HepG2 (cell line): ENCODE data around the gene EXOC7. TPM values are rescaled to one million over a fixed set of nuclear protein-coding genes. Genes with fewer than 3 reads are reported as not detected.
A peak's percentile ranks its signal among the peaks of the same experiment; 100 is the strongest.

Source experiments
- AGO1 ChIP-seq: fragments of 200-400 bp; formaldehyde crosslinking; IDR thresholded peaks from 2 replicates; pipeline ENCODE4 v1.6.1; 2017; ENCODE audit warnings: mild to moderate bottlenecking, low read depth, low read length, moderate library complexity; ENCODE audit not compliant: poor library complexity, severe bottlenecking
- BHLHE40 ChIP-seq: IDR thresholded peaks from 2 replicates; pipeline ENCODE4 v1.6.1; 2011; ENCODE audit warnings: low read length, improper control_type of control experiment
- GABPA ChIP-seq, 2 experiments: IDR thresholded peaks; 2 replicates each; pipeline ENCODE4 v1.6.1; 2011 to 2016; ENCODE audit warnings: low read depth in 2 of 2, low read length in 1 of 2, missing biosample characterization in 1 of 2, missing genetic modification characterization in 1 of 2
- HDAC1 ChIP-seq: sonication (generic); formaldehyde crosslinking; IDR thresholded peaks from 2 replicates; pipeline ENCODE4 v1.5.1; 2020; ENCODE audit warnings: mild to moderate bottlenecking, missing genetic modification reagents
- MZF1 ChIP-seq: sonication (generic); formaldehyde crosslinking; IDR thresholded peaks from 2 replicates; pipeline ENCODE4 v1.8.1; 2023; ENCODE audit warnings: mild to moderate bottlenecking, missing genetic modification reagents, borderline replicate concordance
- NFYB ChIP-seq: sonication (generic); formaldehyde crosslinking; IDR thresholded peaks from 2 replicates; pipeline ENCODE4 v1.4.0; 2020; ENCODE audit warnings: missing genetic modification reagents
- PCBP1 ChIP-seq: fragments of 200-400 bp; formaldehyde crosslinking; IDR thresholded peaks from 2 replicates; pipeline ENCODE4 v1.6.1; 2017; ENCODE audit warnings: mild to moderate bottlenecking, low read depth, low read length, borderline replicate concordance
- RBAK ChIP-seq: sonication (generic); formaldehyde crosslinking; IDR thresholded peaks from 2 replicates; pipeline ENCODE4 v1.5.1; 2020; ENCODE audit warnings: mild to moderate bottlenecking, missing genetic modification reagents
- TEAD3 ChIP-seq: optimal IDR thresholded peaks from 2 replicates; pipeline ENCODE3; 2016; ENCODE audit warnings: borderline replicate concordance
- TMF1 ChIP-seq: sonication (generic); formaldehyde crosslinking; IDR thresholded peaks from 2 replicates; pipeline ENCODE4 v1.8.1; 2022; ENCODE audit warnings: low read depth, missing genetic modification reagents
- ZNF431 ChIP-seq: sonication (generic); formaldehyde crosslinking; IDR thresholded peaks from 2 replicates; pipeline ENCODE4 v1.9.0; 2022; ENCODE audit warnings: missing genetic modification reagents, low read depth, mild to moderate bottlenecking, borderline replicate concordance
- ZNF605 ChIP-seq: sonication (generic); formaldehyde crosslinking; IDR thresholded peaks from 2 replicates; pipeline ENCODE4 v1.8.0; 2022; ENCODE audit warnings: mild to moderate bottlenecking, missing genetic modification reagents
- ZNF839 ChIP-seq: sonication (generic); formaldehyde crosslinking; IDR thresholded peaks from 2 replicates; pipeline ENCODE4 v1.4.0; 2020; ENCODE audit warnings: missing genetic modification reagents, mild to moderate bottlenecking, borderline replicate concordance
- polyA plus RNA-seq, 8 experiments: library from polyadenylated mRNA; depleted of rRNA in 3 of 8; stranded (reverse) in 7 of 8; unstranded in 1 of 8; fragments of >200 nt; fragmentation: Illumina TruSeq in 4 of 8; extraction: Trizol in 4 of 8; gene quantifications; 2 replicates each; pipeline versions ENCODE4 v1.2.1 to v1.2.3, GENCODE V29; 2011 to 2016; ENCODE audit warnings: low read depth in 4 of 8, missing spikeins in 1 of 8, mixed read lengths in 1 of 8; ENCODE audit not compliant: insufficient read depth in 1 of 8
- total RNA-seq, 5 experiments: library from RNA; depleted of rRNA; stranded (reverse); fragments of >200 nt; fragmentation: Illumina TruSeq; extraction: Trizol; gene quantifications; 2 replicates each; pipeline ENCODE4 v1.2.3, GENCODE V29; 2016; ENCODE audit warnings: low read depth in 1 of 5
- TF ChIP-seq, protein P1 (sequence below): IDR thresholded peaks from 2 replicates; pipeline ENCODE4 v1.6.1; 2016; ENCODE audit warnings: mild to moderate bottlenecking
- TF ChIP-seq, protein P2 (sequence below): sonication (generic); formaldehyde crosslinking; IDR thresholded peaks from 2 replicates; pipeline ENCODE4 v1.5.0; 2020; ENCODE audit warnings: mild to moderate bottlenecking, missing genetic modification reagents, moderate library complexity
- TF ChIP-seq, protein P3 (sequence below): sonication (generic); formaldehyde crosslinking; conservative IDR thresholded peaks from 2 replicates; pipeline ENCODE4 v1.4.0; 2020; ENCODE audit warnings: missing genetic modification reagents
- TF ChIP-seq, protein P4 (sequence below): sonication (generic); formaldehyde crosslinking; IDR thresholded peaks from 2 replicates; pipeline ENCODE4 v1.5.1; 2020; ENCODE audit warnings: mild to moderate bottlenecking, missing genetic modification reagents, moderate library complexity

EXOC7 gene
- total and polyA plus RNA-seq, 2 of the 13 experiments (the other 11 are each of a cell fraction or from before 2014, with no cell fraction given) = 86.9 to 116 TPM

DNA sequence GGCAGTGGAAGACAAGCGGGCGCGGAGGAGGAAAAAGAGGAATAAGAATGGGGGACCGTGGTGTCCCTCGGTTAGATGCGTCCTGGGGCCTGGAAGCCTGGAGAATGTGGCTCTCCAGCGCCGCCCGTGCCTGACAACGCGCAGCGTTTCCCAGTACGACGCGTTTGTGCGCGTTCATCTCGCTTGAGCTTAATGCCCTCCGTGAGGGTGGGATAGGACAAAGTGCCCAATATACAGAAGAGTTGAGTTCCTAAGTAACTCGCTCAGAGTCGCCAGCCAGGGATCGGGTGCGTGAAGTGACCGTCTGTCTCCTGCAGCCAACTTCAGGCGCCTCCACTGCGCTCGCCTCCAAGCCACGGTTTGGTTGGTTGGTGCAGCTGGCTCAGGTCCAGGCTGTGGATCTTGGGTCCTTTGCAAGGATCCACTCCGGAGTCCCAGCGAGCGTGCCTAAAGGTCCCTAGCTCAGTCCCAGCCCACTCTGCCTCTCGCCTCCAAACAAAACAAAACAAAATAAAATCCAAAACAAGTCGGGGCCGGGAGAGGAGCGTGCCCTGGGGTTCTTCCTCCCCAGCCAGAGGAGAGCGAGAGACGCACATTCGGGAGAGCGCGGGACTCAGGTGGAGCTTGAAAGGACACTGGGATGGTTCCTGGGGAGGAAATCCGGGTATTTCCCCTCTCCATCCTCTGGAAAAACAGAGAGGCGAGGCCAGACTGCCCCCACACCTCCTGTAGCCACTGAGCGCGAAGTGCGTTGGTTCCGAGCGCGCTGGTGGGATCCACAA lies 28.0 kb downstream of the EXOC7 start (continued):
- TF ChIP-seq HDAC1 (CRISPR knock-in tag) = peak; percentile 8; the same call in 1 of the 2 replicates
- no peak for TF ChIP-seq NFYB
- peak; percentile 3; the same call in 1 of the 2 replicates for TF ChIP-seq ZNF605 (CRISPR knock-in tag)
- TF ChIP-seq, protein P1, sequence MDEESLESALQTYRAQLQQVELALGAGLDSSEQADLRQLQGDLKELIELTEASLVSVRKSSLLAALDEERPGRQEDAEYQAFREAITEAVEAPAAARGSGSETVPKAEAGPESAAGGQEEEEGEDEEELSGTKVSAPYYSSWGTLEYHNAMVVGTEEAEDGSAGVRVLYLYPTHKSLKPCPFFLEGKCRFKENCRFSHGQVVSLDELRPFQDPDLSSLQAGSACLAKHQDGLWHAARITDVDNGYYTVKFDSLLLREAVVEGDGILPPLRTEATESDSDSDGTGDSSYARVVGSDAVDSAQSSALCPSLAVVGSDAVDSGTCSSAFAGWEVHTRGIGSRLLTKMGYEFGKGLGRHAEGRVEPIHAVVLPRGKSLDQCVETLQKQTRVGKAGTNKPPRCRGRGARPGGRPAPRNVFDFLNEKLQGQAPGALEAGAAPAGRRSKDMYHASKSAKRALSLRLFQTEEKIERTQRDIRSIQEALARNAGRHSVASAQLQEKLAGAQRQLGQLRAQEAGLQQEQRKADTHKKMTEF = 0 out of 2 replicates have a peak, but pooled peaks have one; percentile 3
- TF ChIP-seq TMF1 (CRISPR knock-in tag) = 0 out of 2 replicates have a peak, but pooled peaks have one; percentile 2
- TF ChIP-seq PCBP1 = no peak
- TF ChIP-seq, protein P2, sequence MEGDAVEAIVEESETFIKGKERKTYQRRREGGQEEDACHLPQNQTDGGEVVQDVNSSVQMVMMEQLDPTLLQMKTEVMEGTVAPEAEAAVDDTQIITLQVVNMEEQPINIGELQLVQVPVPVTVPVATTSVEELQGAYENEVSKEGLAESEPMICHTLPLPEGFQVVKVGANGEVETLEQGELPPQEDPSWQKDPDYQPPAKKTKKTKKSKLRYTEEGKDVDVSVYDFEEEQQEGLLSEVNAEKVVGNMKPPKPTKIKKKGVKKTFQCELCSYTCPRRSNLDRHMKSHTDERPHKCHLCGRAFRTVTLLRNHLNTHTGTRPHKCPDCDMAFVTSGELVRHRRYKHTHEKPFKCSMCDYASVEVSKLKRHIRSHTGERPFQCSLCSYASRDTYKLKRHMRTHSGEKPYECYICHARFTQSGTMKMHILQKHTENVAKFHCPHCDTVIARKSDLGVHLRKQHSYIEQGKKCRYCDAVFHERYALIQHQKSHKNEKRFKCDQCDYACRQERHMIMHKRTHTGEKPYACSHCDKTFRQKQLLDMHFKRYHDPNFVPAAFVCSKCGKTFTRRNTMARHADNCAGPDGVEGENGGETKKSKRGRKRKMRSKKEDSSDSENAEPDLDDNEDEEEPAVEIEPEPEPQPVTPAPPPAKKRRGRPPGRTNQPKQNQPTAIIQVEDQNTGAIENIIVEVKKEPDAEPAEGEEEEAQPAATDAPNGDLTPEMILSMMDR = peak; percentile 66
- 0 out of 2 replicates have a peak, but pooled peaks have one; percentile 6 for TF ChIP-seq BHLHE40
- TF ChIP-seq, protein P3, sequence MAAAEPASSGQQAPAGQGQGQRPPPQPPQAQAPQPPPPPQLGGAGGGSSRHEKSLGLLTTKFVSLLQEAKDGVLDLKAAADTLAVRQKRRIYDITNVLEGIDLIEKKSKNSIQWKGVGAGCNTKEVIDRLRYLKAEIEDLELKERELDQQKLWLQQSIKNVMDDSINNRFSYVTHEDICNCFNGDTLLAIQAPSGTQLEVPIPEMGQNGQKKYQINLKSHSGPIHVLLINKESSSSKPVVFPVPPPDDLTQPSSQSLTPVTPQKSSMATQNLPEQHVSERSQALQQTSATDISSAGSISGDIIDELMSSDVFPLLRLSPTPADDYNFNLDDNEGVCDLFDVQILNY (CRISPR knock-in tag) = 0 out of 2 replicates have a peak, but pooled peaks have one; percentile 11
- TF ChIP-seq GABPA (IDR thresholded peaks at IDR 0.05; ENCODE audit: low read depth, low read length) = no peak
- no peak for TF ChIP-seq GABPA (CRISPR knock-in tag; IDR thresholded peaks at IDR 0.05; ENCODE audit: low read depth)
- TF ChIP-seq TEAD3 (CRISPR knock-in tag) = peak; percentile 42
- no peak for TF ChIP-seq ZNF431
- no peak for TF ChIP-seq ZNF839 (CRISPR knock-in tag)
- TF ChIP-seq RBAK (CRISPR knock-in tag) = no peak
- TF ChIP-seq MZF1 (CRISPR knock-in tag) = no peak
- TF ChIP-seq AGO1 = no peak
- TF ChIP-seq, protein P4, sequence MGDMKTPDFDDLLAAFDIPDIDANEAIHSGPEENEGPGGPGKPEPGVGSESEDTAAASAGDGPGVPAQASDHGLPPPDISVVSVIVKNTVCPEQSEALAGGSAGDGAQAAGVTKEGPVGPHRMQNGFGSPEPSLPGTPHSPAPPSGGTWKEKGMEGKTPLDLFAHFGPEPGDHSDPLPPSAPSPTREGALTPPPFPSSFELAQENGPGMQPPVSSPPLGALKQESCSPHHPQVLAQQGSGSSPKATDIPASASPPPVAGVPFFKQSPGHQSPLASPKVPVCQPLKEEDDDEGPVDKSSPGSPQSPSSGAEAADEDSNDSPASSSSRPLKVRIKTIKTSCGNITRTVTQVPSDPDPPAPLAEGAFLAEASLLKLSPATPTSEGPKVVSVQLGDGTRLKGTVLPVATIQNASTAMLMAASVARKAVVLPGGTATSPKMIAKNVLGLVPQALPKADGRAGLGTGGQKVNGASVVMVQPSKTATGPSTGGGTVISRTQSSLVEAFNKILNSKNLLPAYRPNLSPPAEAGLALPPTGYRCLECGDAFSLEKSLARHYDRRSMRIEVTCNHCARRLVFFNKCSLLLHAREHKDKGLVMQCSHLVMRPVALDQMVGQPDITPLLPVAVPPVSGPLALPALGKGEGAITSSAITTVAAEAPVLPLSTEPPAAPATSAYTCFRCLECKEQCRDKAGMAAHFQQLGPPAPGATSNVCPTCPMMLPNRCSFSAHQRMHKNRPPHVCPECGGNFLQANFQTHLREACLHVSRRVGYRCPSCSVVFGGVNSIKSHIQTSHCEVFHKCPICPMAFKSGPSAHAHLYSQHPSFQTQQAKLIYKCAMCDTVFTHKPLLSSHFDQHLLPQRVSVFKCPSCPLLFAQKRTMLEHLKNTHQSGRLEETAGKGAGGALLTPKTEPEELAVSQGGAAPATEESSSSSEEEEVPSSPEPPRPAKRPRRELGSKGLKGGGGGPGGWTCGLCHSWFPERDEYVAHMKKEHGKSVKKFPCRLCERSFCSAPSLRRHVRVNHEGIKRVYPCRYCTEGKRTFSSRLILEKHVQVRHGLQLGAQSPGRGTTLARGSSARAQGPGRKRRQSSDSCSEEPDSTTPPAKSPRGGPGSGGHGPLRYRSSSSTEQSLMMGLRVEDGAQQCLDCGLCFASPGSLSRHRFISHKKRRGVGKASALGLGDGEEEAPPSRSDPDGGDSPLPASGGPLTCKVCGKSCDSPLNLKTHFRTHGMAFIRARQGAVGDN (CRISPR knock-in tag) = peak; percentile 22
